Adipocyte (in vitro differentiated cells): Measurements from ENCODE around the gene PITX2.

ENCODE experiments used
- DNase-seq: peaks from one replicate; pipeline ENCODE4 v3.0.0-alpha.2; 2015; ENCODE audit warnings: low read depth
- H3K27me3 ChIP-seq: replicated peaks from 2 replicates; pipeline ENCODE4 v1.7.0; 2013; ENCODE audit warnings: mild to moderate bottlenecking, low read length, moderate library complexity; ENCODE audit not compliant: control insufficient read depth, insufficient read depth
- H3K36me3 ChIP-seq: 2 replicates; pipeline ENCODE4 v1.7.0; 2013; ENCODE audit warnings: low read length, mild to moderate bottlenecking, moderate library complexity; ENCODE audit not compliant: control insufficient read depth, insufficient read depth, severe bottlenecking
- H3K4me1 ChIP-seq: 2 replicates; pipeline ENCODE4 v1.7.0; 2013; ENCODE audit warnings: mild to moderate bottlenecking, low read length, moderate library complexity; ENCODE audit not compliant: control insufficient read depth, insufficient read depth
- H3K4me3 ChIP-seq: 2 replicates; pipeline ENCODE4 v1.7.0; 2013; ENCODE audit warnings: mild to moderate bottlenecking, low read length, moderate library complexity
- H3K9ac ChIP-seq: 2 replicates; pipeline ENCODE4 v1.7.0; 2013; ENCODE audit warnings: mild to moderate bottlenecking, low read length, moderate library complexity
- H3K9me3 ChIP-seq: 2 replicates; pipeline ENCODE4 v1.7.0; 2013; ENCODE audit warnings: mild to moderate bottlenecking, low read length, moderate library complexity; ENCODE audit not compliant: control insufficient read depth

The PITX2 gene

GRCh38 chr4:110653321-110654253, 30.7 kb upstream of the PITX2 start:
- no peak overlapping the region for H3K4me3 ChIP-seq
- H3K4me1 ChIP-seq, result peaks cover 6% of the 10 kb centered on the region
- peaks cover 2% of the 10 kb centered on the region for H3K9me3 ChIP-seq
- H3K27me3 ChIP-seq, result no peaks in the 10 kb centered on the region
- no peaks in the 10 kb centered on the region for H3K36me3 ChIP-seq
- no peak for DNase-seq
- no peak overlapping the region for H3K9ac ChIP-seq

- Histone ChIP-seq H3K4me1 (no peaks in the 10 kb centered on the region), H3K27me3 (peaks cover 19% of the 10 kb centered on the region), H3K9ac (no peak overlapping the region), H3K36me3 (no peaks in the 10 kb centered on the region), H3K9me3 (no peaks in the 10 kb centered on the region), H3K4me3 (no peak overlapping the region)
- no peak for DNase-seq
These were observed 21.1 kb upstream of the PITX2 start for GRCh38 chr4:110644008-110644407.

GRCh38 chr4:110643096-110643495, 20.2 kb upstream of the PITX2 start:
- Histone ChIP-seq H3K4me3 (no peak overlapping the region), H3K9me3 (peaks cover 2% of the 10 kb centered on the region), H3K4me1 (no peaks in the 10 kb centered on the region), H3K36me3 (no peaks in the 10 kb centered on the region), H3K9ac (no peak overlapping the region), H3K27me3 (peaks cover 28% of the 10 kb centered on the region)
- no peak for DNase-seq

DNA sequence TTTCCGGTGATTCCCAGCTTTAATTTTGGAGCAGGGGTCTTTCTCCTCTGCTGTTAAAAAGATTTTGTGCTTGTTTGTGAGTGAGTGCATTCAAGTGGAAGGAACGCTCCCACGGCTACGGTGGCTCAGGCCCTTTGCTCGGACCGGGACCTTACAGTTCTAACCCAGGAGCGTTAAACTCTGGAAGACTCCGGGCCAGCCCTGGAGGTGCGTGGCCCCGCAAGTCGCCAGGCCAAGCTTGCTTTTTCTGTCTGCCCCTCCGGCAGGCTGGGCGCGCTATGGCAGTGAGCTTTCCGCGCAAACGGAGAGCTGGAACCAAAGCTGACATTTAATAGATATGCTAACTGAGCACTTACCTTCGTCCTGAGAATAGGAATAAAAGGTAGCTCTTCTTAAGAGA, 18.3 kb upstream of the PITX2 start:
- Histone ChIP-seq H3K4me1 (peaks cover 9% of the 10 kb centered on the region), H3K4me3 (no peak overlapping the region), H3K27me3 (peaks cover 38% of the 10 kb centered on the region), H3K9ac (no peak overlapping the region), H3K36me3 (no peaks in the 10 kb centered on the region), H3K9me3 (peaks cover 2% of the 10 kb centered on the region)
- no peak for DNase-seq

DNA sequence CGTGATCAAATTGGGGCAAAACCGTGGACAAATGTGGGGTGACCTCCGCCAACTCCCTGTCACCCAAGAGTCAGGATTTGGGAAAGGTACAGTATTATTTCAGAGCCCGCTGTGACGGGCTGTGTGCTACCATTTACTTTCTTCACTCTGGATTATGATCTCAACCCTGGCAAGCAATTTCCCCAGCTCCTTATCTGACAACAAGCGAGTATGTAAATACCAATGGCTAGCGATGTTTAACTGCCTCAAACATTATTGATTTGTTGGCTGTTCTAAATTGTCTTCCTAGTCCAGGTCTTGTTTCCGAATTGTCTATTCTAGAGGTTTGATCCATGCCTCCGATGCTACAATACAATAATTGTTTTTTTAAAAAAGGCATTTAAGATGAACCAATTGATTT, 17.7 kb upstream of the PITX2 start:
- Histone ChIP-seq H3K9ac (no peak overlapping the region), H3K27me3 (peaks cover 38% of the 10 kb centered on the region), H3K9me3 (peaks cover 2% of the 10 kb centered on the region), H3K4me3 (no peak overlapping the region), H3K36me3 (no peaks in the 10 kb centered on the region), H3K4me1 (peaks cover 10% of the 10 kb centered on the region)
- no peak for DNase-seq

DNA sequence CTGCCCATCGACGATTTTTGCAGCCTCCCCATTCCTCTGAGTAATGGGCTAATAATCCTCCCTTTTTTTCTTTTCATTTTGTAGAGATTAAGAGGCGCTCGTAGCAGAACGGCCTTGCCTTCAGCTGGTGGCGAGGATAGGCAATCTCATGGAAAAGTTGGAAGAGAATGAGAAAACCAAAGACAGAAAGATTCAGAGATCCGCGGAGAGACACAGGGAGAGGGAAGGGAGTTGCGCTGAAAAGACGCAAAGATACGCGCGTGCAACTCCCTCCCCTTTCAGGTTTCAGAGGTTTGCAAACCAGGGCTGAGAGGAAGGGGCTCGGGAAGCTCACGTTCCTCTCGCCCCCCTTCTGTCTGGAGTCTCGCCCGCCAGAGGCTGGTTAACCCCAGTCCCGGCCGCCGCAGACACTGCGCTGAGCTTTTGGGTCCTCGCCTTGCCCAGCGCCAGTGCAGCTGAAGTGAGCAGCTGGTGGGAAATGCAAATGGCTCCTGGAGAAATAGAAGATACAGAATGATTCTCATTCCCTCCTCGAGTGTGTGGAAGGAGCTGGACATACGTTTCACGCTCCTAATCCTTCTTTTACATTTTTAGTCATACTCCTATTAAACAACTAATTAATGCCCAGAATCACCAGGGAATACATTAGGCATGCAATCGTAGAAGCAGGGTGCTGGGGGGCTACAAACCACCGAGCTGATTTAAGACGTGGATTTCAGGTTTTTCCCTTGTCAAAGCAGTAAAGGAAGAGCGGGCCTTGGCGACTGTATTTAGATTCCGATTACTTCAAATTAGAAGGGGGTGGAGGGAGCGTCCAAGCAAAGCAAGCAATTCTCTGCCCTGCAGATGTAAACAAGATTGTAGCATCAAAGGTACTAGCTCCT, 16.6 kb upstream of the PITX2 start:
- no peak overlapping the region for H3K9ac ChIP-seq
- peaks cover 2% of the 10 kb centered on the region for H3K9me3 ChIP-seq
- peaks cover 10% of the 10 kb centered on the region for H3K4me1 ChIP-seq
- H3K4me3 ChIP-seq, result no peak overlapping the region
- H3K27me3 ChIP-seq, result peaks cover 38% of the 10 kb centered on the region
- DNase-seq, result no peak
- no peaks in the 10 kb centered on the region for H3K36me3 ChIP-seq

DNA sequence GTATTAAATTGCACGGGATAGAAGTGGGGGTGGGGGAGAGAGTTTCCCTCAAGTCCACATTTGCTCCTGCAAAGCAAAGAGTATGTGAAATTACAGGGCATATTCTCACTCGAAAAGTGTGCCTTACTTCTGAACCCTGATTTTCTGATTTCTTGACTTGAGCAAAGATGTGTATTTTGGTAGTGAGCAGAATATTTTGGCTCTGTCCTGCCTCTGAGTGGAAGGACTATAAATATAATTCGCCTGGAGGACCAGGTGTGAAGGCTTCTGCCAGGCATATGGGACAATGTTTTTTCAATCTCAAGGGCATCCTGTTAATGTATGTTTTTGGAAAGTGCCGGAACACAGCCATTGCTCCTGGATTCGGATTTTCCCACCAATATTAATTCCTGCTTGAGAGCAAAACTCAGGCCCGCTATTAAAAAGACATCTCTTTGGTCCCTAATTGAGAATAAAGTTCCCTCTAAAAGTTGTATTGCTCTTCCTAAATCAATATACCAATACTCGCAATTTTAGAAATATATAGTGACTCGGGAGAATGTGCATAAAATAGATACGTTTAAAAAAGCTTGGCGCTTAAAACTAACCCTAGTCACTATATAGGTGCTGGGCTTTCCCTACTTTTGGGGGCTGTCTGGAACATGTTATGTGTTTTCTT, 15.3 kb upstream of the PITX2 start:
- H3K9me3 ChIP-seq, result peaks cover 2% of the 10 kb centered on the region
- DNase-seq, result no peak
- no peak overlapping the region for H3K9ac ChIP-seq
- no peak overlapping the region for H3K4me3 ChIP-seq
- no peaks in the 10 kb centered on the region for H3K36me3 ChIP-seq
- peaks cover 39% of the 10 kb centered on the region for H3K27me3 ChIP-seq
- peaks cover 10% of the 10 kb centered on the region for H3K4me1 ChIP-seq

DNA sequence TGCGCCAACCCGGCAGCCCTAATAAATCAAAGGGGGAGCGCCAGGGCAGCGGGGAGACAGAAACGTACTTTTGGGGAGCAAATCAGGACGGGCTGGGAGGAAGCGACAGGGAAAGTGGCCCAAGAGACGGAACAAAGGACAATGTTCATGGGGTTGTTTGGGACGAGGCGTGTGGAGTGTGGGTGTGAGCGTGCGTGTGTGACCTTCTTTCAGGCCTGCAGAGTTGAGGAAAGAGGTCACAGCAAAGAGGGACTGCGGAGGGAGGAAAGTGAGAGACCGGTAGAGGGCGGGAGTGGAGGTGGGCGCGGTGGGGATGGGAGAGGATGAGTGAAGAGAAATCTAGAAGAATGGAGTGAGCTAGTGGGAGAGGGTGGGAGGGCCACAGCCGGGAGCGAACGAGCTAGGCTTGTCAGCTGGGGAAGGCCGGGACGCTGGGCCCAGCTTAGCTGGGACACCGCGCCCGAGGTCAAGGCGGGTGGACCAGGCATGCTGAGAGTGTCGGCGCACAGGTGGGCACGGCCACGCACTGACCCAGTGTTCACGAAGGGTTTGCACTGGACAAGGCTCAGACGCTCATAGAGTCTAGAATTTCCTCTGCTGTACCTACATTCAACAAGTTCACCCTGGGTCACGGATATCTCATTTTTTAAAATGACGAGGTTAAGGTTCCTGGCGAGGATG, 14.7 kb upstream of the PITX2 start:
- peaks cover 42% of the 10 kb centered on the region for H3K27me3 ChIP-seq
- H3K4me3 ChIP-seq, result peak overlapping the region; percentile 89
- peaks cover 10% of the 10 kb centered on the region for H3K4me1 ChIP-seq
- peak overlapping the region; percentile 81 for H3K9ac ChIP-seq
- H3K36me3 ChIP-seq, result no peaks in the 10 kb centered on the region
- DNase-seq, result no peak
- H3K9me3 ChIP-seq, result peaks cover 2% of the 10 kb centered on the region

DNA sequence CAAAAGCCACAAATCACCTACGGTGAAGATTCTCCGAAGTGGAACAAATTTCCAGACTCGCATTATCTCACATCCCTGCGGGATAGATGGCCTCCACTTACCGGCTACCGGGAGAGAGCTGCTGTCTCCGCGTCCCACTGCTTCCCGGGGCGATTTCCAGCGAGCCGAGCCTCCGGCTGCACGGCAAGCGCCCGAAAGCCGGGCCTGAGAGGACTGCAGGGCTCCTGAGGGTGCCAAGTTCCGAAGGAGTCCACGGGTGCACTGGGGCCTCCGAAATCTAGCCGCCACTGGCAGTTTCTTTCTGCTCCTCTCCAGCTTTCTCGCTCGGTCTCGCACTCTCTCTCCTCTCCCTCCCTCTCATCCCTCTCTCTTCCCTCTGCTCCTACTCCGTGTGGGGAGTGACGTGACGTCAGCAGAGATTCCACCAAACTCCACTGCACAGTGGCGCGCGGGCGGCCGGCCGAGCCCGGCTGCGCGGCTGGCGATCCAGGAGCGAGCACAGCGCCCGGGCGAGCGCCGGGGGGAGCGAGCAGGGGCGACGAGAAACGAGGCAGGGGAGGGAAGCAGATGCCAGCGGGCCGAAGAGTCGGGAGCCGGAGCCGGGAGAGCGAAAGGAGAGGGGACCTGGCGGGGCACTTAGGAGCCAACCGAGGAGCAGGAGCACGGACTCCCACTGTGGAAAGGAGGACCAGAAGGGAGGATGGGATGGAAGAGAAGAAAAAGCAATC, 14.0 kb upstream of the PITX2 start:
- peaks cover 42% of the 10 kb centered on the region for H3K27me3 ChIP-seq
- peak overlapping the region; percentile 89 for H3K4me3 ChIP-seq
- no peaks in the 10 kb centered on the region for H3K36me3 ChIP-seq
- DNase-seq, result peak; percentile 64
- H3K9me3 ChIP-seq, result peaks cover 2% of the 10 kb centered on the region
- peak overlapping the region; percentile 81 for H3K9ac ChIP-seq
- H3K4me1 ChIP-seq, result peaks cover 10% of the 10 kb centered on the region

- Histone ChIP-seq H3K4me1 (peaks cover 10% of the 10 kb centered on the region), H3K27me3 (peaks cover 42% of the 10 kb centered on the region), H3K9ac (peak overlapping the region; percentile 81), H3K36me3 (no peaks in the 10 kb centered on the region), H3K9me3 (peaks cover 2% of the 10 kb centered on the region), H3K4me3 (peak overlapping the region; percentile 89)
- no peak for DNase-seq
These were observed 13.3 kb upstream of the PITX2 start for GRCh38 chr4:110636171-110636679.
